Panc1 (cell line): ENCODE measurements around the gene SELENOS.

Experiments used
- SIN3A ChIP-seq: IDR thresholded peaks from 2 replicates; pipeline ENCODE4 v1.6.1; 2012; ENCODE audit warnings: low read depth, mild to moderate bottlenecking, low read length, moderate library complexity, borderline replicate concordance; ENCODE audit not compliant: insufficient read depth
- TCF7L2 ChIP-seq: IDR thresholded peaks from 2 replicates; pipeline ENCODE4 v1.6.1; 2011; ENCODE audit warnings: mild to moderate bottlenecking, low read depth, low read length, inconsistent platforms
- TF ChIP-seq, protein P1 (sequence below): fragments of 450-650 bp; IDR thresholded peaks from 2 replicates; pipeline ENCODE4 v1.5.1; 2017; ENCODE audit warnings: mild to moderate bottlenecking
- TF ChIP-seq, protein P2 (sequence below), 2 experiments: IDR thresholded peaks; 2 replicates each; pipeline ENCODE4 v1.6.1; 2011 to 2012; ENCODE audit warnings: low read depth in 2 of 2, control low read depth in 1 of 2, low read length in 1 of 2, mild to moderate bottlenecking in 1 of 2, moderate library complexity in 1 of 2; ENCODE audit not compliant: insufficient read depth in 1 of 2

DNA sequence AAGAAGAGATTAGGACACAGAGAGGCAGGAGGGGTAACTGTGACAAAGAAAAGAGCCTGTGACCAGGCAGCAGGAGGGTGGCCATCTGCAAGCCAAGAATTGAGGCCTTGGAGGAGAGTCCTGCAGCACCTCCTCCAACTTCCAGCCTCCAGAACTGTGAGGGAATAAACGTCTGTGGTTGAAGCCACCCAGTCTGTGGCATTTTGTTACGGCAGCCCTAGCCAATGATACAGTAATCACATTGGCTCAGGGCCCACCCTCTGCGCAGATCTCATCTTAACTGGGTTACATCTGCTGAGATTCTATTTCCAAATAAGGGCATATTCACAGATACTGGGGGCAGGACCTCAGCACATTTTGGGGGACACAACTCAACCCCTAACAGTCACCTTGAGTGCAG is 11.3 kb downstream of the SELENOS start:
- TF ChIP-seq, protein P1, sequence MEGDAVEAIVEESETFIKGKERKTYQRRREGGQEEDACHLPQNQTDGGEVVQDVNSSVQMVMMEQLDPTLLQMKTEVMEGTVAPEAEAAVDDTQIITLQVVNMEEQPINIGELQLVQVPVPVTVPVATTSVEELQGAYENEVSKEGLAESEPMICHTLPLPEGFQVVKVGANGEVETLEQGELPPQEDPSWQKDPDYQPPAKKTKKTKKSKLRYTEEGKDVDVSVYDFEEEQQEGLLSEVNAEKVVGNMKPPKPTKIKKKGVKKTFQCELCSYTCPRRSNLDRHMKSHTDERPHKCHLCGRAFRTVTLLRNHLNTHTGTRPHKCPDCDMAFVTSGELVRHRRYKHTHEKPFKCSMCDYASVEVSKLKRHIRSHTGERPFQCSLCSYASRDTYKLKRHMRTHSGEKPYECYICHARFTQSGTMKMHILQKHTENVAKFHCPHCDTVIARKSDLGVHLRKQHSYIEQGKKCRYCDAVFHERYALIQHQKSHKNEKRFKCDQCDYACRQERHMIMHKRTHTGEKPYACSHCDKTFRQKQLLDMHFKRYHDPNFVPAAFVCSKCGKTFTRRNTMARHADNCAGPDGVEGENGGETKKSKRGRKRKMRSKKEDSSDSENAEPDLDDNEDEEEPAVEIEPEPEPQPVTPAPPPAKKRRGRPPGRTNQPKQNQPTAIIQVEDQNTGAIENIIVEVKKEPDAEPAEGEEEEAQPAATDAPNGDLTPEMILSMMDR: no peak
- TF ChIP-seq SIN3A (no peak), TCF7L2 (no peak)
- TF ChIP-seq, protein P2, sequence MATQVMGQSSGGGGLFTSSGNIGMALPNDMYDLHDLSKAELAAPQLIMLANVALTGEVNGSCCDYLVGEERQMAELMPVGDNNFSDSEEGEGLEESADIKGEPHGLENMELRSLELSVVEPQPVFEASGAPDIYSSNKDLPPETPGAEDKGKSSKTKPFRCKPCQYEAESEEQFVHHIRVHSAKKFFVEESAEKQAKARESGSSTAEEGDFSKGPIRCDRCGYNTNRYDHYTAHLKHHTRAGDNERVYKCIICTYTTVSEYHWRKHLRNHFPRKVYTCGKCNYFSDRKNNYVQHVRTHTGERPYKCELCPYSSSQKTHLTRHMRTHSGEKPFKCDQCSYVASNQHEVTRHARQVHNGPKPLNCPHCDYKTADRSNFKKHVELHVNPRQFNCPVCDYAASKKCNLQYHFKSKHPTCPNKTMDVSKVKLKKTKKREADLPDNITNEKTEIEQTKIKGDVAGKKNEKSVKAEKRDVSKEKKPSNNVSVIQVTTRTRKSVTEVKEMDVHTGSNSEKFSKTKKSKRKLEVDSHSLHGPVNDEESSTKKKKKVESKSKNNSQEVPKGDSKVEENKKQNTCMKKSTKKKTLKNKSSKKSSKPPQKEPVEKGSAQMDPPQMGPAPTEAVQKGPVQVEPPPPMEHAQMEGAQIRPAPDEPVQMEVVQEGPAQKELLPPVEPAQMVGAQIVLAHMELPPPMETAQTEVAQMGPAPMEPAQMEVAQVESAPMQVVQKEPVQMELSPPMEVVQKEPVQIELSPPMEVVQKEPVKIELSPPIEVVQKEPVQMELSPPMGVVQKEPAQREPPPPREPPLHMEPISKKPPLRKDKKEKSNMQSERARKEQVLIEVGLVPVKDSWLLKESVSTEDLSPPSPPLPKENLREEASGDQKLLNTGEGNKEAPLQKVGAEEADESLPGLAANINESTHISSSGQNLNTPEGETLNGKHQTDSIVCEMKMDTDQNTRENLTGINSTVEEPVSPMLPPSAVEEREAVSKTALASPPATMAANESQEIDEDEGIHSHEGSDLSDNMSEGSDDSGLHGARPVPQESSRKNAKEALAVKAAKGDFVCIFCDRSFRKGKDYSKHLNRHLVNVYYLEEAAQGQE (IDR thresholded peaks at IDR 0.05; ENCODE audit: insufficient read depth in 1 of 2, low read depth in 2 of 2, low read length in 1 of 2): no peak
